Uterus (tissue), 4 donors: ENCODE results near the gene KIFC1. TPM values are rescaled to one million over a fixed set of nuclear protein-coding genes. Genes with fewer than 3 reads are reported as not detected.
A peak's percentile ranks its signal among the peaks of the same experiment; 100 is the strongest.

Experiments
- DNase-seq, 2 donors: peaks; one replicate each; pipeline ENCODE4 v3.0.0-alpha.2; 2019 to 2020
- H3K27ac ChIP-seq, 2 donors: fragments of 200-600 bp; sonication (generic); 1 replicate in 1 of 2; 2 replicates in 1 of 2; pipeline ENCODE4 v1.5.1; 2016 to 2018
- H3K27me3 ChIP-seq, 2 donors: fragments of 200-600 bp; sonication (generic); one replicate each; pipeline ENCODE4 v1.5.1; 2018 to 2019; ENCODE audit warnings: control low read depth in 1 of 2
- H3K36me3 ChIP-seq, 2 donors: fragments of 200-600 bp; sonication (generic); one replicate each; pipeline ENCODE4 v1.5.1; 2019; ENCODE audit warnings: control low read depth in 1 of 2
- H3K4me1 ChIP-seq, 2 donors: fragments of 200-600 bp; sonication (generic); one replicate each; pipeline ENCODE4 v1.5.1; 2018 to 2019; ENCODE audit warnings: control low read depth in 1 of 2
- H3K4me3 ChIP-seq, 2 donors: fragments of 200-600 bp; sonication (generic); 1 replicate in 1 of 2; 2 replicates in 1 of 2; pipeline ENCODE4 v1.5.1; 2018 to 2019; ENCODE audit warnings: mild to moderate bottlenecking in 1 of 2
- H3K9me3 ChIP-seq, 2 donors: fragments of 200-600 bp; sonication (generic); one replicate each; pipeline ENCODE4 v1.5.1; 2019; ENCODE audit warnings: control low read depth in 1 of 2
- POLR2A ChIP-seq, 2 donors: fragments of 450-650 bp; IDR thresholded peaks; one replicate each; pipeline ENCODE4 v1.6.1; 2016; ENCODE audit warnings: antibody characterized with exemption in 2 of 2, mild to moderate bottlenecking in 1 of 2, moderate library complexity in 1 of 2
- intact Hi-C: fragments of 100-400 bp; cut with DNase I; formaldehyde crosslinking; loops from one replicate; pipeline ENCODE4 v1.15.1; 2023; ENCODE audit warnings: low total_unique reads
- total RNA-seq, 4 donors: library from RNA; depleted of rRNA in 3 of 4; stranded (reverse); fragments of >200 nt in 3 of 4; gene quantifications; one replicate each; pipeline versions ENCODE4 v1.1.0 to v1.2.4, GENCODE V29; 2014 to 2023
- TF ChIP-seq, protein P1 (sequence below), 4 experiments: fragments of 200-600 bp in 2 of 4; fragments of 450-650 bp in 2 of 4; sonication (generic) in 2 of 4; IDR thresholded peaks; one replicate each; pipeline ENCODE4 v1.5.1; 2016 to 2019; ENCODE audit warnings: antibody characterized with exemption in 4 of 4, mild to moderate bottlenecking in 2 of 4, moderate library complexity in 1 of 4
- donor health status: DM: yes; HTN: yes; CAD: no.

KIFC1 gene
- total RNA-seq, 4 donors from 2014 or later: 1.8 to 20.0 TPM; not detected in 2

DNA sequence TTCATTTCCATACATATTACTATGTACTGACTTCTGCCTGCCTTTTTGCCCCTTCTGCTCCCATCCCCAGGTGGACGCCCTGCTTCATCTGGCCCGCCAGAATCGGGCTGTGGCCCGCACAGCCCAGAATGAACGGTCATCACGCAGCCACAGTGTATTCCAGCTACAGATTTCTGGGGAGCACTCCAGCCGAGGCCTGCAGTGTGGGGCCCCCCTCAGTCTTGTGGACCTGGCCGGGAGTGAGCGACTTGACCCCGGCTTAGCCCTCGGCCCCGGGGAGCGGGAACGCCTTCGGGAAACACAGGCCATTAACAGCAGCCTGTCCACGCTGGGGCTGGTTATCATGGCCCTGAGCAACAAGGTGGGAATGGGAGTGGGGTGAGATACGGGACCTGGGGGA is 14.5 kb downstream of the KIFC1 start:
- intact Hi-C loops: no loop called here
- Histone ChIP-seq H3K27ac (no peak overlapping the region), H3K9me3 (no peaks in the 10 kb centered on the region), H3K36me3 (no peaks in the 10 kb centered on the region), H3K27me3 (no peaks in the 10 kb centered on the region), H3K4me1 (no peaks in the 10 kb centered on the region), H3K4me3 (no peak overlapping the region)
- no peak for TF ChIP-seq POLR2A (IDR thresholded peaks at IDR 0.05)
- TF ChIP-seq, protein P1, sequence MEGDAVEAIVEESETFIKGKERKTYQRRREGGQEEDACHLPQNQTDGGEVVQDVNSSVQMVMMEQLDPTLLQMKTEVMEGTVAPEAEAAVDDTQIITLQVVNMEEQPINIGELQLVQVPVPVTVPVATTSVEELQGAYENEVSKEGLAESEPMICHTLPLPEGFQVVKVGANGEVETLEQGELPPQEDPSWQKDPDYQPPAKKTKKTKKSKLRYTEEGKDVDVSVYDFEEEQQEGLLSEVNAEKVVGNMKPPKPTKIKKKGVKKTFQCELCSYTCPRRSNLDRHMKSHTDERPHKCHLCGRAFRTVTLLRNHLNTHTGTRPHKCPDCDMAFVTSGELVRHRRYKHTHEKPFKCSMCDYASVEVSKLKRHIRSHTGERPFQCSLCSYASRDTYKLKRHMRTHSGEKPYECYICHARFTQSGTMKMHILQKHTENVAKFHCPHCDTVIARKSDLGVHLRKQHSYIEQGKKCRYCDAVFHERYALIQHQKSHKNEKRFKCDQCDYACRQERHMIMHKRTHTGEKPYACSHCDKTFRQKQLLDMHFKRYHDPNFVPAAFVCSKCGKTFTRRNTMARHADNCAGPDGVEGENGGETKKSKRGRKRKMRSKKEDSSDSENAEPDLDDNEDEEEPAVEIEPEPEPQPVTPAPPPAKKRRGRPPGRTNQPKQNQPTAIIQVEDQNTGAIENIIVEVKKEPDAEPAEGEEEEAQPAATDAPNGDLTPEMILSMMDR (IDR thresholded peaks at IDR 0.05): no peak
- no peak for DNase-seq

DNA sequence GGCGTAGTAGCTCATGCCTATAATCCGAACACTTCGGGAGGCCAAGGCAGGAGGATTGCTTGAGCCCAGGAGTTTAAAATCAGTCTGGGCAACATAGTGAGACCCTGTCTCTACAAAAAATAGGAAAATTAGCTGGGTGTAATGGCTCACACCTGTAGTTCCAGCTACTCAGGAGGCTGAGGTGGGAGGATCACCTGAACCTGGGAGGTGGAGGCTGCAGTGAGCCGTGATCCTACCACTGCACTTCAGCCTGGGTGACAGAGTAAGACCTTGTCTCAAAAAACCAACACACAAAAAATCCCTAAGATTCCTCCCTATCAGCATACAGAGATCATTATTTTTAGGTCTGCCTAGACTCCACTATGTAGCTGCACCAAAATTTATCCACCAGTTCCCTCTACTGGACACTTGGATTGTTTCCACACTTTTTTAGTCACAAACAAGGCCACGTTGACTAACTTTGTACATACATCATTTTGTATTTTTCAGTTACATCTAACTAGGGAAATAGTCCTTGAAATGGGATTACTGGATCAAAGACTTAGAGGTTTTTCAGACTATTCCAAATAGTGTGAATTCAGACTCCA is 15.6 kb downstream of the KIFC1 start:
- H3K4me1 ChIP-seq: no peaks in the 10 kb centered on the region
- TF ChIP-seq POLR2A (IDR thresholded peaks at IDR 0.05): no peak
- TF ChIP-seq, protein P1 (IDR thresholded peaks at IDR 0.05): peak in 1 of 4 experiments; percentile 26
- no peak for DNase-seq
- H3K27me3 ChIP-seq: no peaks in the 10 kb centered on the region
- no peaks in the 10 kb centered on the region for H3K9me3 ChIP-seq
- H3K36me3 ChIP-seq: no peaks in the 10 kb centered on the region
- no peak overlapping the region for H3K4me3 ChIP-seq
- H3K27ac ChIP-seq: no peak overlapping the region
- intact Hi-C loops: no loop called here

DNA sequence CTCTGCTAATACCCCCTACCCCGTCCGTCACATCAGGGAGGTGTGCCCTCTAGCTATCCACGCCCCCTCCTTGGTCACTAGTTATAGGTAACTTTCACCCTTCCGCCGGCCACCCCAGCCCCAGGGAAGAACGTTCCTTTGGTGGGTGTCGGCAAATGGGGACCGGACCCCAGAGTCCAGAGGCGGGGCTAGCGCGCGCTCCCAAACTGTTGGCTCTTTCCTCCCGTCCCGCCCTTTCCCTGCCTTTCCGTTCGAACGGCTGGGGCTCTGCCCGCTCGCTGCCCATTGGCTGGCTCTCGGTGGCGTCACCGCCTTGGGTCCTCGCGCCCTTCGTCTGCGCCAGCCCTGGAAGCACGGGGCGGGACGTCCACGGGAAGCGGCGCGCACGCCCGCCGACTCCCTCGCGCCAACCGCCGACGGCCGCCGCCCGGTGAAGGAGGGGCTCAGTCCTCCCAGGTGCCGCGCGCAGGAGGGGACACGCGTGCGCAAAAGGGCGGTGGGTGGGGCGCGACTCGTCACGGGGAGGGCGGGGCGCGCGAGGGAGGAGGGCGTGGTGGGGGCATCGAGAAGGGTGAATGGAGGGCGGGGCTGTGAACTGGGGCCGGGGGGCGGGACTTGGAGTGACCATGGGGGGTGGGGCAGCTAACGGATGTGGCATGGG is 18.6 kb downstream of the KIFC1 start:
- peak; percentile 97 to 98 for DNase-seq
- intact Hi-C loops: no loop called here
- TF ChIP-seq, protein P1 (IDR thresholded peaks at IDR 0.05): no peak
- TF ChIP-seq POLR2A (IDR thresholded peaks at IDR 0.05): peak; percentile 82 to 89
- Histone ChIP-seq H3K9me3 (no peaks in the 10 kb centered on the region), H3K36me3 (no peaks in the 10 kb centered on the region), H3K4me1 (peaks cover 0 to 4% of the 10 kb centered on the region in 2 donors), H3K4me3 (peak overlapping the region; percentile 84 to 85), H3K27me3 (no peaks in the 10 kb centered on the region), H3K27ac (peak overlapping the region; percentile 97 to 99)

DNA sequence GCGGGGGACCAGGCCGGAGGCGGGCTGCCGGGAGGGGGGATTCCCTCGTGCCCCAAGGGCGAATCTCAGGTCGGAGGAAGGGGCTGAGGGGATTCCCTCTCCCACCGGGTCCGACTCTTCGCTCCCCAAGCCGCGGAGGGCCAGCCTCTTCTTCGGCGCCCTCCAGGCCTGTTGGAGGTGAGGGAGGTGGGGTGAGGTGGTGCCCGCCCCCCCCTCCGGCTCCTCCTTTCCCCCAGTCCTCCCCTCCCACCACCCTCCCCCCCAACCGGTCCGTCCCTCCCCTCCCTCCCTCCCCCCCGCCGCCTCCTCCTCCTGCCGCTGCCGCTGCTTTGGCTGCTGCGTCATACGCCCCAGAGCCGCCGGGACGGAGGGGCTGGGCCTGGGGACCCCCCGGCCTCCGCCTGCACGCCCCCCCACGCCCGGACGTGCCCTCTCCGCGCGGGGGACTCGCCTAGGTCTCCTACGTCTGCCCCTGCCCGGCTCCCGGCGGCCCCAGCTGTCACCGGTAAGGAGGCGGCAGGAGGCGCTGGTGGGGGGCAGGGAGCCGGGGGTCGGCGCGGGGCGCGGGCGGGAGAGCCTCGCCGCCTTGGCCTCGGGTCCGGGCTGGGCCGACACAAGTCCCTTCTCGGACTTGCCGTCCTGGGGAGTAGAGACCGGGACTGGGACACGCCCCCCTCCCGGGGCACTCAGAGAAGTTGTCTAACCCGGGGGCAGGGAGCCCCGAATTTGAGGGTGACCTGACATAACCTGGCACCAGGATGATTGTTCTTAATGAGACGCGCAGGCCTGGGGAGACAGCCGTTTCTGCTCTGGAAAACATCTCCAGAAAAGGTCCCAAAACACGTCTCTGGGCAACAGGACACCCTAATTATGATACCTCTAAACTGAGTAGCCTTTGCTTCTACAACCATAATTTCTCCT is 19.3 kb downstream of the KIFC1 start, which contains the start of gene PHF1:
PHF1 (plus strand) TSS at position 304 of the 921 bp plus-strand sequence. CDS start 1,250 bp downstream, outside the sequence.
- H3K4me3 ChIP-seq: peak within 1 kb of the TSS; percentile 84 to 85
- intact Hi-C loops: no loop called here
- peak within 1 kb of the TSS; percentile 97 to 99 for H3K27ac ChIP-seq
- H3K4me1 ChIP-seq: peaks cover 0 to 4% of the 10 kb centered on the region in 2 donors
- H3K9me3 ChIP-seq: no peaks in the 10 kb centered on the region
- TF ChIP-seq, protein P1 (IDR thresholded peaks at IDR 0.05): peak in 1 of 4 experiments; percentile 8
- TF ChIP-seq POLR2A (IDR thresholded peaks at IDR 0.05): peak; percentile 45 to 69
- no peaks in the 10 kb centered on the region for H3K36me3 ChIP-seq
- DNase-seq: no peak
- no peaks in the 10 kb centered on the region for H3K27me3 ChIP-seq
